Endothelial cell of umbilical vein (primary cell): ENCODE measurements around the gene PRKD2. TPM values are rescaled to one million over a fixed set of nuclear protein-coding genes. Genes with fewer than 3 reads are reported as not detected.

ENCODE experiments used
- BruUV-seq: library from RNA; stranded (reverse); fragments of 400-500 nt; replicated peaks from 2 replicates; lab custom pipeline; 2021; lab: Mats Ljungman, UMichigan
- CTCF ChIA-PET: fragments of 300-600, 350-600 bp; sonication (Branson Sonifier 250); formaldehyde crosslinking; loops from one replicate; lab custom pipeline; 2021; ENCODE audit warnings: antibody characterized with exemption, inconsistent platforms; lab: Charles Lee
- POLR2A ChIA-PET: fragments of 300-600, 350-600 bp; sonication (Branson Sonifier 250); formaldehyde crosslinking; loops from one replicate; lab custom pipeline; 2021; ENCODE audit warnings: antibody characterized with exemption, inconsistent platforms; lab: Charles Lee
- DNase-seq: peaks from one replicate; pipeline ENCODE4 v3.0.0-alpha.2; 2011; ENCODE audit warnings: low read depth, low spot score
- FAIRE-seq: peaks from 2 replicates; lab custom pipeline; 2011; peaks lifted over from hg19 to GRCh38; lab: Jason Lieb, UNC
- H2AFZ ChIP-seq: 2 replicates; pipeline ENCODE4 v1.6.0; 2012; ENCODE audit warnings: low read depth, low read length, control low read depth, inconsistent platforms
- H3K27ac ChIP-seq: 2 replicates; pipeline ENCODE4 v1.5.1; 2011; ENCODE audit warnings: low read depth, mild to moderate bottlenecking, control low read depth, low read length, moderate library complexity; ENCODE audit not compliant: insufficient read depth
- H3K27me3 ChIP-seq, 2 experiments: 2 replicates each; pipeline versions ENCODE4 v1.6.0 to v1.6.1; 2011; ENCODE audit warnings: low read length in 2 of 2, mixed read lengths in 1 of 2; ENCODE audit not compliant: control insufficient read depth in 2 of 2, insufficient read depth in 2 of 2
- H3K36me3 ChIP-seq, 2 experiments: 2 replicates in 1 of 2; 3 replicates in 1 of 2; pipeline ENCODE4 v1.5.1; 2011; ENCODE audit warnings: low read length in 2 of 2, mild to moderate bottlenecking in 1 of 2, moderate library complexity in 1 of 2; ENCODE audit not compliant: control insufficient read depth in 2 of 2, insufficient read depth in 2 of 2; ENCODE audit errors: extremely low read depth in 1 of 2
- H3K4me1 ChIP-seq: 3 replicates; pipeline ENCODE4 v1.5.1; 2011; ENCODE audit warnings: mild to moderate bottlenecking, low read length; ENCODE audit not compliant: control insufficient read depth, insufficient read depth; ENCODE audit errors: extremely low read depth
- H3K4me2 ChIP-seq: 2 replicates; pipeline ENCODE4 v1.6.1; 2011; ENCODE audit warnings: low read length, control low read depth, mixed read lengths; ENCODE audit not compliant: insufficient read depth
- H3K4me3 ChIP-seq, 3 experiments: fragments of 200-600 bp in 1 of 3; sonication (generic), shearing (Covaris generic) in 1 of 3; replicated peaks in 1 of 3; 2 replicates each; pipeline ENCODE4 v1.5.1; 2011 to 2016; ENCODE audit warnings: control low read depth in 3 of 3, low read length in 3 of 3, mild to moderate bottlenecking in 2 of 3, inconsistent platforms in 1 of 3, low read depth in 1 of 3, moderate library complexity in 1 of 3; ENCODE audit not compliant: insufficient read depth in 1 of 3
- H3K79me2 ChIP-seq: 2 replicates; pipeline ENCODE4 v1.6.0; 2012; ENCODE audit warnings: low read length, inconsistent platforms; ENCODE audit not compliant: control insufficient read depth, insufficient read depth
- H3K9ac ChIP-seq: replicated peaks from 2 replicates; pipeline ENCODE3; 2011; ENCODE audit warnings: low read length, control low read depth; ENCODE audit not compliant: insufficient read depth; ENCODE audit errors: extremely low read depth
- H3K9me1 ChIP-seq: replicated peaks from 3 replicates; pipeline ENCODE4 v1.6.0; 2011; ENCODE audit warnings: mild to moderate bottlenecking, low read length; ENCODE audit not compliant: control insufficient read depth, insufficient read depth; ENCODE audit errors: extremely low read depth
- H3K9me3 ChIP-seq: replicated peaks from 2 replicates; pipeline ENCODE4 v1.5.1; 2012; ENCODE audit warnings: low read length, inconsistent platforms; ENCODE audit not compliant: control insufficient read depth, insufficient read depth
- H4K20me1 ChIP-seq: replicated peaks from 2 replicates; pipeline ENCODE3; 2011; ENCODE audit warnings: mild to moderate bottlenecking, low read length; ENCODE audit not compliant: control insufficient read depth, insufficient read depth; ENCODE audit errors: extremely low read depth
- EZH2 ChIP-seq: IDR thresholded peaks from 2 replicates; pipeline ENCODE4 v1.6.1; 2012; ENCODE audit warnings: borderline replicate concordance, low read depth, mild to moderate bottlenecking, moderate library complexity, low read length, inconsistent platforms; ENCODE audit not compliant: severe bottlenecking
- FOS ChIP-seq: IDR thresholded peaks from 2 replicates; pipeline ENCODE4 v1.6.1; 2011; ENCODE audit warnings: mild to moderate bottlenecking, low read length, moderate library complexity, borderline replicate concordance; ENCODE audit not compliant: insufficient read depth
- GATA2 ChIP-seq: IDR thresholded peaks from 2 replicates; pipeline ENCODE4 v1.7.0; 2011; ENCODE audit warnings: low read depth, mild to moderate bottlenecking, moderate library complexity, mixed read lengths, low read length; ENCODE audit not compliant: insufficient read length, insufficient read depth
- JUN ChIP-seq: IDR thresholded peaks from 2 replicates; pipeline ENCODE4 v1.6.1; 2011; ENCODE audit warnings: borderline replicate concordance, low read depth; ENCODE audit not compliant: insufficient read length, insufficient read depth
- MYC ChIP-seq: IDR thresholded peaks from one replicate; pipeline ENCODE4 v1.6.1; 2011; ENCODE audit warnings: mild to moderate bottlenecking, low read depth, low read length
- POLR2A ChIP-seq: IDR thresholded peaks from 2 replicates; pipeline ENCODE4 v1.6.1; 2012; ENCODE audit warnings: low read depth, mild to moderate bottlenecking, control low read depth, low read length
- POLR2AphosphoS5 ChIP-seq: IDR thresholded peaks from 2 replicates; pipeline ENCODE4 v1.6.1; 2012; ENCODE audit warnings: low read depth, mild to moderate bottlenecking, control low read depth, low read length, moderate library complexity; ENCODE audit not compliant: insufficient read depth
- dilution Hi-C: fragments of 300-500 bp; cut with MboI; formaldehyde crosslinking; loops from one replicate; pipeline ENCODE4 v1.15.0; 2019; ENCODE audit warnings: low sequenced_read_pairs; ENCODE audit not compliant: extremely low pct_ligation_motif_present
- intact Hi-C: fragments of 100-400 bp; cut with micrococcal nuclease; formaldehyde crosslinking; loops from one replicate; pipeline ENCODE4 v1.10.0; 2022
- polyA plus RNA-seq, 4 experiments: library from polyadenylated mRNA; depleted of rRNA in 3 of 4; stranded (reverse) in 3 of 4; unstranded in 1 of 4; fragments of >200 nt; gene quantifications; 2 replicates each; pipeline versions ENCODE4 v1.2.1 to v1.2.3, GENCODE V29; 2011 to 2012; ENCODE audit warnings: missing spikeins in 1 of 4
- total RNA-seq: library from RNA; stranded (reverse); gene quantifications from 2 replicates; pipeline ENCODE4 v1.2.3, GENCODE V29; 2021
- TF ChIP-seq, protein P1 (sequence below): IDR thresholded peaks from 2 replicates; pipeline ENCODE4 v1.6.1; 2011; ENCODE audit not compliant: insufficient read depth, insufficient read length
- TF ChIP-seq, protein P2 (sequence below), 2 donors: IDR thresholded peaks; 1 replicate in 1 of 2; 2 replicates in 1 of 2; pipeline ENCODE4 v1.5.1; 2011; ENCODE audit warnings: low read length in 2 of 2, mild to moderate bottlenecking in 2 of 2, moderate library complexity in 2 of 2, control low read depth in 1 of 2, inconsistent platforms in 1 of 2, low read depth in 1 of 2; ENCODE audit not compliant: insufficient read depth in 1 of 2; ENCODE audit errors: extremely low read depth in 1 of 2

The PRKD2 gene
- total and polyA plus RNA-seq, 2 donors (not counting 3 experiments of a cell fraction or from before 2014, with no cell fraction given): 40.4 to 94.9 TPM

DNA sequence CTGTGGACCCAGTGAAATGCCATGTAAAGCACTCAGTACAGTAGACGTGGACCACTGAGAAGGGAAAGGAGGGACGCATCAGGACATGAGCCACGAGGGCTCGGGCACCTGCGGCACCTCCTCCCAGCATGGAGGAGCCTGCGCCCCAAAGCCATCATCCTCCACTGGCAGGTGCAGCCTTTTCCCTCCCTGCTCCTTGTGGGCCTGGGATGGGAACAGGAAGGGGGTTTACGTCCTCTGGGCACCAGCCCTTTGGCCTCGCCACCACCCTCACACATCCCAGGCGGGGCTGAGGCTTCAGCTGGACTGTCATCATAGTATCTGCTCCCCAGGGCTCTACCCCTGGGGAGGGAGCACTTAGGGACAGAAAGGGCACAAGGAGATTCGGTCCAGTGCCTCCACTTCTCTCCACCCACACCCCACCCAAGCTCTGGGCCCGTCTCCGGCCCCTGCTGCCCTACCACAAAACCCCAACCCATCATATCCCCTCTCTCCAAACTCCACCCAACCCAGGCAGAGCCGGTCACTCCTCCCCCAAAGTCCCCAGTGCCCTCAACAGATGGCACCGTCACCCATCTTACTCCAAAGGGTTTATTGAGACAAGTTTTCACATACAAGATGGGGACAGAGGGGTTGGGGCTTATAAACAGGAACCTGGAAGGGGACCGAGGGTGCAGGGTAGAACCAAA, 2.2 kb upstream of the PRKD2 start:
- H3K9me3 ChIP-seq: no peaks in the 10 kb centered on the region
- ChIA-PET POLR2A (no interaction called here), CTCF (interaction anchor here (1.0 kb wide), 1 partner anchor 14 kb away, joined by 3 read pairs; no protein-coding TSS in a partner anchor)
- intact Hi-C loops (no loop called here), dilution Hi-C loops (no loop called here)
- no peaks in the 10 kb centered on the region for H3K9me1 ChIP-seq
- peaks cover 39% of the 10 kb centered on the region for H3K4me1 ChIP-seq
- H3K9ac ChIP-seq: no peak overlapping the region
- no peak overlapping the region for H3K27ac ChIP-seq
- H3K4me3 ChIP-seq: no peak overlapping the region
- H4K20me1 ChIP-seq: no peaks in the 10 kb centered on the region
- no TSS peak for BruUV-seq
- FAIRE-seq (no peak), DNase-seq (no peak)
- peaks cover 6 to 30% of the 10 kb centered on the region in 2 experiments for H3K36me3 ChIP-seq
- no peak overlapping the region for H3K4me2 ChIP-seq
- no peak overlapping the region for H2AFZ ChIP-seq
- no peaks in the 10 kb centered on the region for H3K27me3 ChIP-seq
- H3K79me2 ChIP-seq: peaks cover 22% of the 10 kb centered on the region
- TF ChIP-seq, protein P1, sequence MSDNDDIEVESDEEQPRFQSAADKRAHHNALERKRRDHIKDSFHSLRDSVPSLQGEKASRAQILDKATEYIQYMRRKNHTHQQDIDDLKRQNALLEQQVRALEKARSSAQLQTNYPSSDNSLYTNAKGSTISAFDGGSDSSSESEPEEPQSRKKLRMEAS: no peak
- TF ChIP-seq POLR2AphosphoS5 (no peak), EZH2 (no peak), GATA2 (no peak), JUN (no peak), POLR2A (no peak), FOS (no peak), MYC (no peak)
- TF ChIP-seq, protein P2, sequence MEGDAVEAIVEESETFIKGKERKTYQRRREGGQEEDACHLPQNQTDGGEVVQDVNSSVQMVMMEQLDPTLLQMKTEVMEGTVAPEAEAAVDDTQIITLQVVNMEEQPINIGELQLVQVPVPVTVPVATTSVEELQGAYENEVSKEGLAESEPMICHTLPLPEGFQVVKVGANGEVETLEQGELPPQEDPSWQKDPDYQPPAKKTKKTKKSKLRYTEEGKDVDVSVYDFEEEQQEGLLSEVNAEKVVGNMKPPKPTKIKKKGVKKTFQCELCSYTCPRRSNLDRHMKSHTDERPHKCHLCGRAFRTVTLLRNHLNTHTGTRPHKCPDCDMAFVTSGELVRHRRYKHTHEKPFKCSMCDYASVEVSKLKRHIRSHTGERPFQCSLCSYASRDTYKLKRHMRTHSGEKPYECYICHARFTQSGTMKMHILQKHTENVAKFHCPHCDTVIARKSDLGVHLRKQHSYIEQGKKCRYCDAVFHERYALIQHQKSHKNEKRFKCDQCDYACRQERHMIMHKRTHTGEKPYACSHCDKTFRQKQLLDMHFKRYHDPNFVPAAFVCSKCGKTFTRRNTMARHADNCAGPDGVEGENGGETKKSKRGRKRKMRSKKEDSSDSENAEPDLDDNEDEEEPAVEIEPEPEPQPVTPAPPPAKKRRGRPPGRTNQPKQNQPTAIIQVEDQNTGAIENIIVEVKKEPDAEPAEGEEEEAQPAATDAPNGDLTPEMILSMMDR (IDR thresholded peaks at IDR 0.05; ENCODE audit: extremely low read depth in 1 of 2, insufficient read depth in 1 of 2, low read depth in 1 of 2, low read length in 2 of 2): no peak
